NCI-H187 treated with DMSO at 0.1 percent for 48 hours (cell line): ENCODE results near the gene PALD1.

ENCODE experiments used
- DNase-seq: peaks from one replicate; lab custom pipeline; 2025; lab: John Stamatoyannopoulos, UW

Gene PALD1

DNA sequence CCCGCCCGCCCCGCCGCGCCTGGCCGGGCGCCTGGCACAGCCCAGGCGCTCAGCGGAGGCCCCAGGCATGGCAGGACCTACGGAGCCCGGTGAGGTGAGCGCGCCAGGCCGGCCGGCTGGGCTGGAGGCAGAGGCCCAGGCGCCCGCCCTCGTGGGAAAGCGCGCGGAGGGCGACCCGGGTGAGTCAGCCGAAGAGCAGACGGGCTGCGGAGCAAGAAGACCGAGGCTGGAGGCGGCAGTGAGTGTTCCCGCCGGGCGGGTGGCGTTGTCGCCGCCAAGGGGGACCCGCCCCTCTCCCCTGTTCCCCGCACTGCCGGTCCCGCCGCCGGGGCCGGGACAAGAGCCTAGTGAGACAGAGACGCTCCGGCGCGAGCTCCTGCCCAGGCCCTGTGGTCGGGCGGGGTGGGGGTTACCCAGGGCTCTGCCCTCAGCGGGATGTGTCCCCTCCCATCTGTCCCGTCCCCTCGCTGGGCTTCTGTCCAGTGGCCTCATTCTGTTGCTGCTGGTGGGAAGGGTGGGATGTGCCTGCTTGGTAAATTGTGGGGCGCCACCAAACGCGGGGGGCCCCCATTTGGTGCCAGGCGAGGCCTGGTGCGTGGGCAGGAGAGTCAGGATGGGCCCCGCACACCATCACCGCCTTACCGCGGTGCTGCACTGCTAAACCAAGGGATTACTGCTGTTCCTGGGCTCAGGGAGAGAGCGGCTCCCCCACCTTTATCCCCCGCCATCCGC, 20.1 kb upstream of the PALD1 start:
- DNase-seq = no peak

DNA sequence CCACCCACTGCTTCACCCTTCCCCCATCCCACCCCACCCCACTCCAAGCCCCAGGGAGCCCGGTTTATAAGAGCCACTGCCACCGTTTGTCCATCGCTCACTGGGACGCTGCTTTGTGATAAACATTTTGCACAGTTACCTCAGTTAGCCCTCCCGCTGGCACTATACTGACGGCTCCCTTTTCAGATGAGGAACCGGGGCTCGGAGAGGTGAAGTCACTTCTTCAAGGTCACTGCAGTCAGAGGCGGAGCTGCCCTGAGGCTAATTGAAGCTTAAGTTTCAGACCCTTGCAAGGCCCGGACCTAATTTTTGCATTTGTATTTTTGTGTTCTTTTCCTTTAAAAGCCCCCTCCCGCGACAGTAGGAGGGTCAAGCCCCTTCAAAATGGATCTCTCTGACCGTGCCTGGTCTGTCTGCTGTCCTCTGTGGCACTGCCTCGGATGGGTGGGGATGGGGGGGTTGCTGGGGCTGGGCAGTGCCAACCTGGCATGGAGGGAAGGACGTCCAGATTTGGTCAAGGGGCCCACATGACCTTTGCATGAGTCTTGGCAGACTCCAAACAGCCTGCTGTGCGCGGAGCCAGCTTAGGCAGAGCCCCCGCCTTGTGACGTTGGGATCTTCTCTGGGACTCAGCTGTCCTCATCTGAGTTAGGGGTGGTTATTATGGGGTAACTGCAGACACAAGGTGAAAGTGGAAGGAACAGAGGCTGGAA, 19.4 kb upstream of the PALD1 start:
- no peak for DNase-seq

DNA sequence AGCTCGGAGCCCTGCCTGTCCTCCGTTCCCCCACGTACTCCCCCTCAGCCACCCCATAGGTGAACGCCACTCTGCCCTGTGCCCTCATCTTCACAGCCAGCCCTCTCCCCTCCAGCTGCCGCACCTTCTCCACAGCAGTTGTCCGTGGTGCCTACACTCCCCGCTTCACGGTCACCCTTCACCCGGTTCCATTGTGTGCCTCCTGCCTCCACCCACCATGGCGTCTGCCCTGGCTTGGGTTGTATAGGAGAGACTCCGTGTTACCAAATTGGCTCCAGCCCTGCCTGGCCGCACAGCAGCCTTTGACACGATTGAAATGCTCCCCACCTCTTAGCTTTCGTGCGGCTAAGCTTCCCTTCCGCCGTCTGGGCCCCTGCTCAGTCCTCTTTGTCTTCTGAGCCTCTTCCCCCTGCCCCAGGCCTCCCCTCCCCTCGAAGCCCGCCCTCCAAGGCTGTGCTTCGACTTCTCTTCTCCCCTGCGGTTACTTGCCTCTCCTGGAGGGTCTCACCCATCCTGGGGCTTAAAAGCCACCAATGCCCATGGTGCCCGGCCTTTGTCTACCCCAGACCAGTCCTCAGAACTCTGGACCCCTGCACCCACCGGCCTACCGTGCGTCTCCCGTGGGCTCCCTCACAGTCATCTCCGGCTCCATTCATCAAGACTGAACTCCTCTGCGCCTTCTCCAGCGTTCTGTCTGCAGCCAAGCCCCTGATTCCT, 18.6 kb upstream of the PALD1 start:
- DNase-seq = no peak

- no peak for DNase-seq
Observed at GRCh38 chr10:70461397-70462348, 16.9 kb upstream of the PALD1 start.

DNA sequence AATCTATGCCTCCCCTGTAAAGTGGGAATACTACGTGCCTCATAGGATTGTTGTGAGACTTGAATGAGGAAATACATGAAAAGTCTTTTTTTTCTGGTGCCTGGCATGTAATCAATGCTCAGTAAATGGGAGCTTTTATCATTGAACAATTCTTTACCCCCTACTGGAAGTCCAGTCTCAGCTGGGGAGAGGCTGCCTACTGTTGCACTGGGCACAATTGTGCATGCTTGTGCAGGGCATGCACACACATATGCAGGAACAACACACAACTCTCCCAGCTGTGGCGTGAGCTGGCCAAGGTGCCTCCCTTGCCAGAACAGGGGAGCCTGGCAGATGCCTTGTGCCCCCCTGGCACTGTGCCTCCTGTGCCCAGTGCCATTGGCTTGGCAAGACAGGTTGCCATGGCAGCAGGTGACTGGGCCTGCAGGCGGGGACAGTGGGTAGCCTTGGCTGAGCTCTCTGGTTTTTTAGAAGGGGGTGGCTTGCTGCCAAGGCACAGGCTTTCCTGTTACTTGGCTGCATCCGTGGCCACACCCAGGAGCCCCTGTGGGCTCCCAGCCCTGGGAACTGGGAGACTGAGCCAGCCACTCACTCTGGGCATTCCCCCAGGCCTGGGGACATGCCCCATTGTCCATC, 16.1 kb upstream of the PALD1 start:
- DNase-seq = no peak

DNA sequence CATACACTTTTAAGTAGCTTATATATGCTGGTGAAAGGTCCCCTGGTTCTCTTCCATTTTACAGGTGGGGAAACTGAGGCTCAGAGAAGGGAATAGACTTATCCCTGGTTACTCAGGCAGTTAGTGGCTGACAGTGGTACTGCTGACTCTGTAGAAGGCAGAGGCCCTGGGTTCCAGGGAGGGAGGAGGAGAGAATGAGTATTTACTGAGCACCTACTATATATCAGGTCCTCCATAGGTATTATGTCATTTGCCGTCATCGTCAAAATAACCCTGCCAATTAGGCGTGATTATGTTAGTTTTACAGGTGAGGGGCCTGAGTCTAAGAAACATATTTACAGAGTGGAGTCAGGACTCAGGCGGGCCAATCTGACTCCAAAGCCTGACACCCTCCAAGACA, 13.3 kb upstream of the PALD1 start:
- DNase-seq = no peak

- DNase-seq = no peak
Observed at GRCh38 chr10:70465832-70466231, 12.7 kb upstream of the PALD1 start.

DNA sequence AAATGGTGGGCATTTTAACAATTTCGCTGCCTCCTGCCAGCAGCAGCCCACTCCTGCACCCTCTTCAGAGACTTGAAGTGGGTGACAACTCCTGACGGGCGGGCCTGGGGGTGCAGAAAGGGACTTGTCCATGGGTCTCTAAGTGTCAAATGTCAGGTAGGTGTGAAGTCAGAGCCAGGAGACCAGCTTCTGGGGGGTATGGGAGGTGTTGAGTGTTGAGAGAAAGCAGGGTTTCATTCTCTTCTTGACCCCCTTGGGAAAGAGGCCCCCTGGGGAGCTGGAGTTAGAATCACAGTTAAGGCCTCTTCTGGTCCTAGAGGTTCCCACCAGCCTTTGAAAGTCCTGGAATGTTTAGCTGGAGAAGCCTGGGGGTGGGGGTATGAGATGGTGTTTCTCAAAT, 11.6 kb upstream of the PALD1 start:
- DNase-seq = no peak

GRCh38 chr10:70472799-70473454, 5.6 kb upstream of the PALD1 start:
- no peak for DNase-seq

- no peak for DNase-seq
Observed at GRCh38 chr10:70474780-70475179, 3.8 kb upstream of the PALD1 start.

- DNase-seq = no peak
Observed at GRCh38 chr10:70475661-70476060, 2.9 kb upstream of the PALD1 start.

DNA sequence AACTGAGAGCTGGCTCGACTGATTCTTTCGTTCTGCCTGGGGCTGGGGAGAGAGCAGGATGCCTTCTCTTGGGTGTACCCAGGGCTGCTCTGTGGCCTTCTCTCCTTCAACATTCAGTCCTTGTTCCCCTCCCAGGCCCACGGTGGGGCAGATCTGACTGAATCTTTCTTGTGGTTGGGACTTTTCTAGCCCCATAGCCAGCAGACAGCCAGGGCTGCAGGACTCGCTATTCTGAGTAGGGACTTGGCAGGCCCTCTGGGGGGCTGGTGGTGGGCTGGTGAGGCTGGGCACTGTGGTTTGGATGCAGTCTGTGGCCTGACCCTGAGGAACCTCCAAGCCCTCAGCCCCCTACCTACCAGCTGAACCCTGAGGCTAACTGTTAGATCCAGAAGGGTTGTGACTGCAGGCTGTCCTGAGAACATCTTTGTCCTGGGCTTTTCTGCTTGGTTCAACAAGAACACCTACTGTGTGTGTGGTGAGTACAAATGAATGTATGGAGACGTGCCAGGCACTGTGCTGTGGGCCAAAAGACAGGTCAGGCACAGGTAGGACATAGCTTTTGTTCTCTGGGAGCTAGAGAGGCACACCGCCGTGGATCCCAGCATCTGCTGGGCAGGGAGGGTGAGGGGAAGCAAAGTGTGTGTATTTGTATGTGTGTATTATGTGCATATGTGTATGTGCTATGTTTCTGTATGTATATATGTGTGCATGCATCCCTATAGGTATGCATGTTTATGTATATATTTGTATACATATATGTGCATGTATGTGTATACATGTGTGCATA, 2.1 kb upstream of the PALD1 start:
- DNase-seq = no peak

DNA sequence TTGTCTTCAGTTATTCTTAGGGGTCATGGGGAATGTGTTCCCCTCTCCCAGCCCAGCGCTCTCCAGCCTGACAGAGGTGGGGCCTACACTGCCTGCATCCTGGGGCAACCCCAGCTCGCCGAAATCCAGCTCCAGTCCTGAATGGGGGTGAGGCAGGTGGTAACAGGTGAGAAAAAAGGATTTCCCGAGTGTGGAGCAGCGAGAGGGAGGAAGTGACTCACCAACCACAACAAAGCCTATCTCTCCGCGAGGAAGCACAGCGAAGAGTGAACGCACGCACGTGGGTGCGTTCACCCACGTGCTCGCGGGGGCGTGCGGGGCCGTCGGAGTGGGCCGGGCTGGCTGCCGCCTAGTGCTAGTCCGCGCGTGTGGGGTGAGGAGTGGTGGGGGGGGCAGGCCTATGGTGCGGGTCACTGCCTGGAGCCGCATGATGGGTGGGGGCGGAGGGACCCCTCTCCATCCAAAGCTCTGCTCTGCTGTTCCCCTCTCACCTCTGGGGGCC, 855 bp upstream of the PALD1 start:
- DNase-seq = no peak

GRCh38 chr10:70479165-70479581, 606 bp downstream of the PALD1 start:
- DNase-seq = no peak

GRCh38 chr10:70479626-70480238, 1.2 kb downstream of the PALD1 start:
- DNase-seq = no peak

DNA sequence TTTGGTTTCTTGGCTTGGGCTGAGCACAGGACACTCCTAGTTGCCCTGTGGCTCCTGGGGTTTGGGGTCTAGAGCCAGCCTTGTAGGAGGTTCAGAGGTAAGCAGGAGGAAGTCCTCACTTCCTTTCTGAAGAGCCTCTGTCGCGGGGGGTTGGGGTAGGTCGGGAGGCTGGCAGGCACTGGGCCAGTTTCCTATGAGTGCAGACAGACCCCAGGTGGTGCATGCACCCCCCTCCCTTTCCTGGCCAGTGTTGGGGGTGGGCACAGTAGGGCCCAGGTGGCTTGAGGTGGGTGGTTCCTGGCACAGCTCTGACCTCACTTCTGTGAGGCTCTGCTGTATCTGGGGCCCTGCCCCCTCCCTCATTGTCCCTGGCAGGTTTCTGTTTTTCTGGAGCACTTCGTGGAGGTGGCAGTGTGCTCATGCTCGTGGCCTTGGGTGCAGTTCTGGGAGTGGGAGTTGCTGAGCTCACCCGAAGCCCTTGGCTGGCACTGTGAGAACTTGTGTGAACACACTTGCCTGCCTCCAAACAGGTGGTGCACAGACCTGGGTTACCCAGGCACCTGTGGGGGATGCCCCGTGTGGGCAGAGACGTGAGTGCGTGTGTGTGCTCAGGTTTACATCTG, 1.8 kb downstream of the PALD1 start:
- DNase-seq = no peak

DNA sequence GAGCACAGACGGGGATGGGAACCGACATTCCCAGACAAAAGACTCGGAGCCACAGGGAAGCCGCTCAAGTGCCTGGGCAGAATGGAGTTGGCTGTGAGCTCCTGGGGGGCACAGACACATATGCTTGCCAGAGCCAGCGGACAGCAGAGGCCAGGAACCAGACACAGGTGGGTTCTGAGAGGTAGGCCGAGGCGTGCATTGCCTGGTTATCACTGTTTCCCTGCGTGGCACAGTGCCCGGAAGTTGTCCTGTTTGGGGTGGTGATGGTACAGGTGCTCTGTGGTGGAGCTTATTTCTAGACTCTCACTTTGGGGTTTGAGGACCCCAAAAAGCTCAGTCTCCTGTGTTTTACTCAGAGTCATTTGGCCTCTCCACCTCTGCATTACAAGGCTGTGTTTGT, 2.5 kb downstream of the PALD1 start:
- DNase-seq = no peak

DNA sequence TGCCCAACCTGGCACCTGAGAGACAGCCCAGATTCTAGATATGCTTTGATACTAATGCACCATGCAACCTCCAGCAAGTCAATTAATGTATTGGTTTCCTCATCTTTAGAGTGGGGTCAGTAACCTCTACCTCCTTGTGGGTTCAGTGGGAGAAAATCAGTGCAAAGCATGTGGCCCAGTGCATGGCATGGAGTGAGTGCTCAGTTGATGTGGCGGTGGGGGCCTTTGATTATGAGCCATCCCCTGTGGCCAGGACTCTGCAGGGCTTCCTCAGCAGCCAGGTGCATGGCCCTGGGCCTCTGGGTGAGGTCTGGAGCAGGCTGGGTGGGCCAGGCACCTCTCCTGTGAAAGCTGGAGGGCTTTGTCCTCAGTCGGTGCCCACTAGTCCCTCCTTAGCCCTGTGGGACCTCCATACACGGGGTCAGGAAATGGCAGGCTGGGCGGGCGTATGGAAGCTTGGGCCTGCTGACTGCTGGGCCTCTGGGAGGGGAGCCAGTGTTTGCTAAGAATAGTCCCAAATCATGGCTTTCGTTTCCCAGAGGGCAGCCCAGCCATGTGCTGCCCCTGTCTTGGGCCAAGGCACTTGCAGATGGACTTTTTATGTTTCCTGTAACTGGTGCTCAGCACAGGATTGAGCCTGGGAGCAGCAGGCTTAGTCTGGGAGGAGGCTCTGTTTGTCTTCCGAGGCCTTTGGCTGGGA, 3.4 kb downstream of the PALD1 start:
- no peak for DNase-seq
